Activated effector memory CD4-positive, alpha-beta T cell treated with anti-CD3 and anti-CD28 coated beads, Interleukin-2, amount 50 U/mL, for 16 hours (primary cell): ENCODE measurements around the gene PPP1R9B.

ENCODE experiments used
- DNase-seq: peaks from one replicate; pipeline ENCODE4 v3.0.0-alpha.2; 2020

Gene PPP1R9B

GRCh38 chr17:50150354-50151040 is at the start of gene PPP1R9B:
PPP1R9B (minus strand) TSS chr17:50150677; CDS start chr17:50150513, 164 bp downstream.
- DNase-seq: no peak

- peak; percentile 85 for DNase-seq
These were observed 49.5 kb upstream of the PPP1R9B start for GRCh38 chr17:50199803-50200456.

GRCh38 chr17:50199211-50199802 is 48.8 kb upstream of the PPP1R9B start:
- DNase-seq: no peak

GRCh38 chr17:50198026-50198669 is 47.7 kb upstream of the PPP1R9B start:
- DNase-seq: peak; percentile 82

GRCh38 chr17:50196826-50197225 is 46.3 kb upstream of the PPP1R9B start:
- no peak for DNase-seq

- no peak for DNase-seq
These were observed 45.6 kb upstream of the PPP1R9B start for GRCh38 chr17:50196036-50196435.

- no peak for DNase-seq
These were observed 44.7 kb upstream of the PPP1R9B start for GRCh38 chr17:50194934-50195865.

GRCh38 chr17:50194140-50194933 is 43.9 kb upstream of the PPP1R9B start:
- no peak for DNase-seq

- no peak for DNase-seq
These were observed 42.3 kb upstream of the PPP1R9B start for GRCh38 chr17:50192618-50193291.

- no peak for DNase-seq
These were observed 41.7 kb upstream of the PPP1R9B start for GRCh38 chr17:50192144-50192617.

- DNase-seq: no peak
These were observed 41.1 kb upstream of the PPP1R9B start for GRCh38 chr17:50191359-50192143.

- DNase-seq: no peak
These were observed 40.3 kb upstream of the PPP1R9B start for GRCh38 chr17:50190603-50191358.

- DNase-seq: no peak
These were observed 39.8 kb upstream of the PPP1R9B start for GRCh38 chr17:50190293-50190602.

- no peak for DNase-seq
These were observed 39.2 kb upstream of the PPP1R9B start for GRCh38 chr17:50189550-50190292.

GRCh38 chr17:50188921-50189549 is 38.6 kb upstream of the PPP1R9B start:
- no peak for DNase-seq

- no peak for DNase-seq
These were observed 38.0 kb upstream of the PPP1R9B start for GRCh38 chr17:50188531-50188920.

- no peak for DNase-seq
These were observed 37.5 kb upstream of the PPP1R9B start for GRCh38 chr17:50187751-50188530.

- no peak for DNase-seq
These were observed 36.9 kb upstream of the PPP1R9B start for GRCh38 chr17:50187394-50187725.
